Eye (tissue), 1 donor: ENCODE results near the gene ELP1.

Experiments used
- DNase-seq: peaks from one replicate; pipeline ENCODE4 v3.0.0-alpha.2; 2015

Gene ELP1

GRCh38 chr9:108882052-108882888 is 51.7 kb downstream of the ELP1 start:
- DNase-seq, result no peak

- DNase-seq, result no peak
These were observed 53.1 kb downstream of the ELP1 start for GRCh38 chr9:108880738-108881316.

GRCh38 chr9:108877524-108877923 is 56.4 kb downstream of the ELP1 start:
- no peak for DNase-seq

- DNase-seq, result no peak
These were observed 57.5 kb downstream of the ELP1 start for GRCh38 chr9:108876425-108876824.

GRCh38 chr9:108874058-108874788 is 59.7 kb downstream of the ELP1 start:
- no peak for DNase-seq

- no peak for DNase-seq
These were observed 64.7 kb downstream of the ELP1 start for GRCh38 chr9:108869092-108869725.

- DNase-seq, result no peak
These were observed 66.1 kb downstream of the ELP1 start for GRCh38 chr9:108867829-108868228.

- no peak for DNase-seq
These were observed 66.8 kb downstream of the ELP1 start for GRCh38 chr9:108867116-108867515.

GRCh38 chr9:108866001-108866420 is 67.9 kb downstream of the ELP1 start:
- DNase-seq, result no peak

- DNase-seq, result no peak
These were observed 68.9 kb downstream of the ELP1 start for GRCh38 chr9:108865037-108865436.

GRCh38 chr9:108864446-108864845 is 69.5 kb downstream of the ELP1 start:
- DNase-seq, result no peak

- no peak for DNase-seq
These were observed 70.0 kb downstream of the ELP1 start for GRCh38 chr9:108863891-108864290.

- no peak for DNase-seq
These were observed 71.9 kb downstream of the ELP1 start, which contains the start of gene ACTL7A for GRCh38 chr9:108861997-108862396. TSS of gene ACTL7A (plus strand) at chr9:108862266. CDS start at chr9:108862323, 57 bp downstream.

- no peak for DNase-seq
These were observed 72.5 kb downstream of the ELP1 start for GRCh38 chr9:108861464-108861863.

GRCh38 chr9:108860764-108861163 is 73.2 kb downstream of the ELP1 start:
- DNase-seq, result no peak

GRCh38 chr9:108860354-108860753 is 73.6 kb downstream of the ELP1 start:
- no peak for DNase-seq

- DNase-seq, result no peak
These were observed 74.3 kb downstream of the ELP1 start for GRCh38 chr9:108859459-108860114.

- DNase-seq, result no peak
These were observed 76.4 kb downstream of the ELP1 start for GRCh38 chr9:108857572-108857971.

- no peak for DNase-seq
These were observed 78.0 kb downstream of the ELP1 start, which contains the start of gene ACTL7B for GRCh38 chr9:108855888-108856287. TSS of gene ACTL7B (minus strand) at chr9:108855986. CDS start at chr9:108855930, 56 bp downstream.

- no peak for DNase-seq
These were observed 78.4 kb downstream of the ELP1 start for GRCh38 chr9:108855529-108855886.

- DNase-seq, result no peak
These were observed 79.0 kb downstream of the ELP1 start for GRCh38 chr9:108854641-108855528.

GRCh38 chr9:108854094-108854493 is 79.8 kb downstream of the ELP1 start:
- DNase-seq, result no peak
